PC-9 (cell line): ENCODE data around the gene PIK3R2. TPM values are rescaled to one million over a fixed set of nuclear protein-coding genes. Genes with fewer than 3 reads are reported as not detected.
"Not testable (repeated sequence)": the region's sequence is repeated elsewhere in the genome, so short reads cannot be mapped to it uniquely, and the experiment has no call there.

Source experiments
- BruUV-seq: library from RNA; stranded (reverse); fragments of 400-500 nt; replicated peaks from 2 replicates; lab custom pipeline; 2021; lab: Mats Ljungman, UMichigan
- CTCF ChIA-PET: fragments of 300-600 bp; sonication (Branson Sonifier 250); formaldehyde crosslinking; loops from one replicate; lab custom pipeline; 2022; ENCODE audit warnings: antibody characterized with exemption; lab: Charles Lee
- POLR2A ChIA-PET: fragments of 300-600 bp; sonication (Branson Sonifier 250); formaldehyde crosslinking; loops from one replicate; lab custom pipeline; 2022; ENCODE audit warnings: antibody characterized with exemption; ENCODE audit not compliant: unreplicated experiment; lab: Charles Lee
- DNase-seq, 2 experiments: peaks; one replicate each; pipeline versions ENCODE4 v3.0.0 to v3.0.0-alpha.2; 2015 to 2022; ENCODE audit warnings: mixed read lengths in 1 of 2
- H2AFZ ChIP-seq: fragments of 200-600 bp; sonication (generic); 2 replicates; pipeline ENCODE4 v1.8.1; 2017; ENCODE audit warnings: antibody characterized with exemption
- H3F3A ChIP-seq: fragments of 200-600 bp; sonication (generic); 2 replicates; pipeline ENCODE4 v1.8.1; 2017; ENCODE audit warnings: antibody characterized with exemption, mild to moderate bottlenecking, low read depth; ENCODE audit not compliant: insufficient read depth
- H3K27ac ChIP-seq: fragments of 200-600 bp; sonication (generic); 2 replicates; pipeline ENCODE4 v1.6.1; 2016; ENCODE audit warnings: mixed run types
- H3K27me3 ChIP-seq: fragments of 200-600 bp; sonication (generic); 2 replicates; pipeline ENCODE4 v1.6.1; 2016; ENCODE audit warnings: low read depth, mixed run types; ENCODE audit not compliant: insufficient read depth
- H3K36me3 ChIP-seq: fragments of 200-600 bp; sonication (generic); 2 replicates; pipeline ENCODE4 v1.6.1; 2016; ENCODE audit warnings: low read depth, mixed run types
- H3K4me1 ChIP-seq: fragments of 200-600 bp; sonication (generic); replicated peaks from 2 replicates; pipeline ENCODE4 v1.6.1; 2016; ENCODE audit warnings: mixed run types; ENCODE audit not compliant: insufficient read depth
- H3K4me2 ChIP-seq: fragments of 200-600 bp; sonication (generic); 2 replicates; pipeline ENCODE4 v1.6.1; 2017; ENCODE audit warnings: mixed run types
- H3K4me3 ChIP-seq: fragments of 200-600 bp; sonication (generic); 2 replicates; pipeline ENCODE4 v1.6.1; 2016; ENCODE audit warnings: mixed run types
- H3K79me2 ChIP-seq: fragments of 200-600 bp; sonication (generic); 2 replicates; pipeline ENCODE4 v1.6.1; 2017; ENCODE audit warnings: low read depth, mixed run types
- H3K9me2 ChIP-seq: fragments of 200-600 bp; sonication (generic); 2 replicates; pipeline ENCODE4 v1.8.1; 2017; ENCODE audit warnings: mild to moderate bottlenecking; ENCODE audit not compliant: insufficient read depth
- H3K9me3 ChIP-seq: fragments of 200-600 bp; sonication (generic); 2 replicates; pipeline ENCODE4 v1.8.1; 2016; ENCODE audit warnings: low read depth; ENCODE audit not compliant: insufficient read depth
- H4K20me1 ChIP-seq: fragments of 200-600 bp; sonication (generic); 2 replicates; pipeline ENCODE4 v1.8.1; 2017; ENCODE audit not compliant: insufficient read depth
- EZH2 ChIP-seq: fragments of 200-600 bp; sonication (generic); IDR thresholded peaks from 2 replicates; pipeline ENCODE4 v1.8.0; 2017; ENCODE audit warnings: antibody characterized with exemption, low read depth
- intact Hi-C: fragments of 100-400 bp; cut with micrococcal nuclease; formaldehyde crosslinking; loops from one replicate; pipeline ENCODE4 v1.10.0; 2022; ENCODE audit not compliant: unreplicated experiment
- total RNA-seq: library from RNA; stranded (reverse); gene quantifications from 2 replicates; pipeline ENCODE4 v1.2.3, GENCODE V29; 2021
- TF ChIP-seq, protein P1 (sequence below): fragments of 200-600 bp; sonication (generic); conservative IDR thresholded peaks from 2 replicates; pipeline ENCODE4 v1.6.1; 2017; ENCODE audit warnings: mixed run types, antibody characterized with exemption, mild to moderate bottlenecking, moderate library complexity

Gene PIK3R2
- total RNA-seq, 1 experiment from 2014 or later, result 61.8 TPM

DNA sequence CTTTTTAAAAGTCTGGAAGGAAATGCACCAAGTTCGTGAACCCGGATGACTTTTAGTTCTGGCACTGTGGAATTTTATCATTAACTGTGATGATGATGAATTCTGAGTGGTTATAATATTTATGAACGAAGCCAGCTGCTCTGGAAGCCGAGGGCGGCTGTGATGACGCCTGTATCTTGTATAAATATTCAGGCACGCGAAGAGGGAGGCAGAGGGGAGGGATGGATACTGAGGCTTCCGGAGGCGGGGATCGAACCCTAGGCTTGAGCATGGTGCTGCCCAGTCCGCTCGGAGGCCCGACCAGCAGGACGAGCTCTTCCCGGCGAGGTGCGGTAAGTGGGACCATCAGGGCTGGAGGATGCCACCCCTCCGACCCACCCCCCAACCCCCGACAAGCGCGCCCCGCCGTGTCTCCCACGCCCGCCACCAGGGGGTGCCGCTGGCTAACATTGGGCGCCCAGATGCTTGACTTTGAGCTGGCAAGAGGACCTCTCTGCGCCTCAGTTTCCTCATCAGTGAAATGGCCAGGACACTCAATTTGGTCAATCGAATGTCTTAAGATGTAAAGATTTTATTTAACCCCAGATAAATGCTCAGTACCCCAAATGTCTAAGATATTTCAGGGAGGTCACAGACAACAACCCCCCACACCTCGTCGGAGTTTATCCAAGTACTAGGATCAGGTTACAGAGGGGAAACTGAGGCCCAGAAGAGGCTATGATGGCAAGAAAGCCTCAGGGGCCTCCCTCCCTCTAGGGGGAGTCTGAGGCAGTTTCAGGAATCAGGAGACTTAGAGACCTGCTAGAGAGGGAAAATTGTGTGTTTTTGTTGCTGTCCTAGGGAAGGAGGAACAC is 55.4 kb downstream of the PIK3R2 start:
- peak in 1 of 2 experiments; percentile 30 for DNase-seq
- TF ChIP-seq, protein P1, sequence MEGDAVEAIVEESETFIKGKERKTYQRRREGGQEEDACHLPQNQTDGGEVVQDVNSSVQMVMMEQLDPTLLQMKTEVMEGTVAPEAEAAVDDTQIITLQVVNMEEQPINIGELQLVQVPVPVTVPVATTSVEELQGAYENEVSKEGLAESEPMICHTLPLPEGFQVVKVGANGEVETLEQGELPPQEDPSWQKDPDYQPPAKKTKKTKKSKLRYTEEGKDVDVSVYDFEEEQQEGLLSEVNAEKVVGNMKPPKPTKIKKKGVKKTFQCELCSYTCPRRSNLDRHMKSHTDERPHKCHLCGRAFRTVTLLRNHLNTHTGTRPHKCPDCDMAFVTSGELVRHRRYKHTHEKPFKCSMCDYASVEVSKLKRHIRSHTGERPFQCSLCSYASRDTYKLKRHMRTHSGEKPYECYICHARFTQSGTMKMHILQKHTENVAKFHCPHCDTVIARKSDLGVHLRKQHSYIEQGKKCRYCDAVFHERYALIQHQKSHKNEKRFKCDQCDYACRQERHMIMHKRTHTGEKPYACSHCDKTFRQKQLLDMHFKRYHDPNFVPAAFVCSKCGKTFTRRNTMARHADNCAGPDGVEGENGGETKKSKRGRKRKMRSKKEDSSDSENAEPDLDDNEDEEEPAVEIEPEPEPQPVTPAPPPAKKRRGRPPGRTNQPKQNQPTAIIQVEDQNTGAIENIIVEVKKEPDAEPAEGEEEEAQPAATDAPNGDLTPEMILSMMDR, result peak; percentile 84
- no peak for TF ChIP-seq EZH2
- Histone ChIP-seq H3K4me2 (no peak overlapping the region), H3K36me3 (no peaks in the 10 kb centered on the region), H3K27me3 (no peaks in the 10 kb centered on the region), H3K9me2 (no peaks in the 10 kb centered on the region), H2AFZ (no peak overlapping the region), H3K4me1 (peaks cover 7% of the 10 kb centered on the region), H3K9me3 (no peaks in the 10 kb centered on the region), H4K20me1 (no peaks in the 10 kb centered on the region), H3K27ac (no peak overlapping the region), H3K79me2 (no peaks in the 10 kb centered on the region), H3K4me3 (no peak overlapping the region), H3F3A (peaks cover 26% of the 10 kb centered on the region; the same call in 1 of the 2 replicates)
- BruUV-seq, result no TSS peak
- intact Hi-C loops, result loop anchor here (1.0 kb wide), 1 partner anchor 44 kb away; no protein-coding TSS in a partner anchor
- POLR2A ChIA-PET, result interaction anchor here (0.6 kb wide), 2 partner anchors 144 to 177 kb away, joined by 3 read pairs; partner anchors contain the start of gene GDF15
- CTCF ChIA-PET, result interaction anchor here (0.5 to 1.4 kb wide), 13 partner anchors 14 to 779 kb away, joined by 3 to 19 read pairs (median 6); partner anchors contain the start of gene PGPEP1

DNA sequence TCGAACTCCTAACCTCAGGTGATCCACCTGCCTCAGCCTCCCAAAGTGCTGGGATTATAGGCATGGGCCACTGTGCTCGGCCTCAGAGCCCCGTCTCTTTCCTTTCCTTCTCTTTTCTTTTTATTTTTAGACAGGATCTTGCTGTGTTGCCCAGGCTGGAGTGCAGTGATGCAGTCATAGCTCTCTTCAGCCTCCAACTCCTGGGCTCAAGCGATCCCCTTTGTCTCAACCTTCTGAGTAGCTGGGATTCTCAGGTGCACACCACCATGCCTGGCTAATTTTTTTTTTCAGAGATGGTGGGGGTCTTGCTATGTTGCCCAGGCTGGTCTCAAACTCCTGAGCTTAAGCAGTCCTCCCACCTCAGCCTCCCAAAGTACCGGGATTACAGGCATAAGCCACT is 56.9 kb downstream of the PIK3R2 start:
- H3K4me2 ChIP-seq, H3K9me2 ChIP-seq, CTCF ChIA-PET, H3K27ac ChIP-seq, H4K20me1 ChIP-seq, H3K36me3 ChIP-seq, DNase-seq, POLR2A ChIA-PET, H3K27me3 ChIP-seq, H3K79me2 ChIP-seq, H2AFZ ChIP-seq, H3K9me3 ChIP-seq, intact Hi-C loops, H3K4me3 ChIP-seq, BruUV-seq: not testable (repeated sequence)
- Histone ChIP-seq H3K4me1 (peaks cover 10% of the 10 kb centered on the region), H3F3A (peaks cover 27% of the 10 kb centered on the region; the same call in 1 of the 2 replicates)

DNA sequence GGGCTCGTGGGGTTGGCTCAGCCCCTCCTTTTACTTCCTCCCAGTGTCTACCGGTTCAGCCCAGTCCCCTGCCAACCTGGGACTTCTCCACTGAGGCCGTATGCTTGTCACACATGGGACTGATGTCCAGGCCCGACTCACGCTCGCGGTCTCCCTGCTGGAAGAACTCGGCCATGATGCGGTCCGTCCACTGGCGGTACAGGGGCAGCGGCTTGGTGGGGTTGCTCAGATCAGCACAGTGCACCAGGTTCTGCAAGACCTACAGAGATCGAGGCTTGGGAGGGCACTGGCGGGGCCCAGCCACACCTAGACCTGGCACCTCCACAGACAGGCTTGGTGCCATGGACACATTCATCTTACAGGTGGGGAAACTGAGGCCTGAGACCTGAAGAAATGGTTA is 58.7 kb downstream of the PIK3R2 start:
- H3K9me3 ChIP-seq, result no peaks in the 10 kb centered on the region
- H2AFZ ChIP-seq, result no peak overlapping the region
- H3K27ac ChIP-seq, result no peak overlapping the region
- TF ChIP-seq, protein P1, result no peak
- TF ChIP-seq EZH2, result no peak
- H3F3A ChIP-seq, result peaks cover 29% of the 10 kb centered on the region; the same call in 1 of the 2 replicates
- no peak overlapping the region for H3K4me2 ChIP-seq
- H3K36me3 ChIP-seq, result no peaks in the 10 kb centered on the region
- POLR2A ChIA-PET, result interaction anchor here (0.6 kb wide), 1 partner anchor 203 kb away, joined by 10 read pairs; the partner anchor contains the start of gene ARRDC2
- CTCF ChIA-PET, result no interaction called here
- no peaks in the 10 kb centered on the region for H3K79me2 ChIP-seq
- H3K27me3 ChIP-seq, result no peaks in the 10 kb centered on the region
- no peak for DNase-seq
- H3K4me1 ChIP-seq, result peaks cover 12% of the 10 kb centered on the region
- no peaks in the 10 kb centered on the region for H4K20me1 ChIP-seq
- H3K9me2 ChIP-seq, result no peaks in the 10 kb centered on the region
- no TSS peak for BruUV-seq
- intact Hi-C loops, result no loop called here
- H3K4me3 ChIP-seq, result no peak overlapping the region
